ENCODE data around the gene DNAJC18. TPM values are rescaled to one million over a fixed set of nuclear protein-coding genes. Genes with fewer than 3 reads are reported as not detected.
A peak's percentile ranks its signal among the peaks of the same experiment; 100 is the strongest.
"Not testable (repeated sequence)": the region's sequence is repeated elsewhere in the genome, so short reads cannot be mapped to it uniquely, and the experiment has no call there.

DNAJC18 gene
- total and polyA plus RNA-seq, 5 donors = 5.6 to 24.9 (median 14.8) TPM

DNA sequence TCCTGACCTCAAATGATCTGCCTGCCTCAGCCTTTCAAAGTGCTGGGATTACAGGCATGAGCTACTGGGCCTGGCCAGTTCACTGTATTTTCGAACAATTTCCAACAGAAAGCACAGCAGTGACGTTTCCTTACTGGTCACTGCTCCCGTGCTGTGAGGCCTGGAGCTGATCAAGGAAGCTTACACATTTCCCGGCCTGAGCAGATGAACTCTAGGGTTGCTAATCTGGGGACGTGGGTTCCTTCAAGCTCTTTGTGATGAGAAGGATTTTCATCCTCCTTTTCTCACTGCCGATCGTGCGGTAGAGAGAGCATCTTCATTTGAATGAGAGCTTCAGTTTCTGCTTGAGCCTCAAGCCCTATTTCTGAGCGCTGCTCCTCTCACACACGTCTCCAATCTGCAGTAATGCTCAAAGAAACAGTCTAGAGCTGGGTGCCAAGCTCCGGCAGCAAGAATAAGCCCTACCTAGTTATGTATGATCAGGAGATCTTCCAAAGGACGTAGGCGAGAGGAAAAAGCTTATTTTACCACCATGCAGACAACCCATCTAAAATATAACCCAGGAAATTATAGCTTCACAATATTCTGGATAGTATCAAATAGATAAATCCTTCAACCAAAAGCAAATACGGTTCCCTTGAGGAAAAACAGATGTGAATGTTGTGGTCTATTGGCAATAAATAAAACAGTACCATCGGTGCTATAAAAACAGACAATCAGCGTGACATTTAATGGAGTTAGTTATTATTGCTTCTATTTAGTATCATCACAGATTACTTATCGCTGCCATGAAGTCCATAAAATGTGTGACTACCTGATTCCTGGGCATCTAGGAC lies 28.1 kb downstream of the DNAJC18 start:
- Histone ChIP-seq H3K9me3 (ENCODE audit: control insufficient read depth, low read length) (no peaks in the 10 kb centered on the region), H3K4me1 (ENCODE audit: control insufficient read depth, insufficient read depth, low read length) (peaks cover 5% of the 10 kb centered on the region), H3K27ac (ENCODE audit: low read length) (no peak overlapping the region), H3K27me3 (ENCODE audit: control insufficient read depth, insufficient read depth) (no peaks in the 10 kb centered on the region), H3K4me3 (ENCODE audit: low read length) (no peak overlapping the region)
- WGBS = 80% methylated on average over 17 of the region's 17 CpGs
- DNase-seq = no peak
- no peak for ATAC-seq
- intact Hi-C loops (cut with DNase I) = loop anchor here in 1 of 4 donors (10.0 kb wide), 1 partner anchor 354 kb away; no protein-coding TSS in a partner anchor

DNA sequence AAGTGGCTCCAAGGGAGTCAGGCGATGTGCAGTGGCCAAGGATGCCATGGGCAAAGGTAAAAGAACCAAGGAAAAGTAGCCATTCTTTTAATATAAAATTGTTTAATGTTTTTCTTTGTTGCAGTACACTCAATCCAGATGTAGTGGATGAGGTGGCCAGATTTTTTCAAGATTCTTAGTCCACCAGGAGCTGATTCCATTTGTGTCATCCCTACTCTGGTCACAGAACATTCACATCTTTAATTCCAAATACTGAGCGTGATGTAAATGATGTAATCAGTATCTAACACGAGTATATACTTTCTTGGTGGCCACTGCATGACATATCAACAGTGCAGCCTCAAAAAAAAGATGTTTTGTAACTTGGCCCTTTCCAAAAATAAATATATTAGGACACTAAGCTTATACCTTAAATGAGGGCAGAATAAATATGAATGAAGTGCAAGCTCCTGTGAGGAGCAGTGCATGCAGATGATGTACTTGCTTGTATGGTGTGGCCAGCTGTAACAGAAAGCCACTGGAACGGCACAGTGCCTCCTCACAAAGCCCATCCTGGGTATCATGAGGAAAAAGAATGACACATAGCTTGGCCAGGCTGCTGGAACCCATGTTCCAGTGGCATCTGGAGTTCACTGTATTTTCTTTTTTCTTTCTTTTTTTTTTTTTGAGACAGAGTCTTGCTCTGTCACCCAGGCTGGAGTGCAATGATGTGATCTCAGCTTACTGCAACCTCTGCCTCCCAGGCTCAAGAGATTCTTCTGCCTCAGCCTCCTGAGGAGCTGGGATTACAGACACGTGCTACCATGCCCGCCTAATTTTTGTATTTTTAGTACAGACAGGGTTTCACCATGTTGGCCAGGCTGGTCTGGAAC lies 29.0 kb downstream of the DNAJC18 start:
- Histone ChIP-seq H3K27ac (ENCODE audit: low read length) (peak overlapping the region; percentile 23), H3K9me3 (ENCODE audit: control insufficient read depth, low read length) (no peaks in the 10 kb centered on the region), H3K4me1 (ENCODE audit: control insufficient read depth, insufficient read depth, low read length) (peaks cover 2% of the 10 kb centered on the region), H3K27me3 (ENCODE audit: control insufficient read depth, insufficient read depth) (no peaks in the 10 kb centered on the region), H3K4me3 (ENCODE audit: low read length) (no peak overlapping the region)
- 58% methylated on average over 6 of the region's 6 CpGs for WGBS
- intact Hi-C loops (cut with DNase I) = loop anchor here in 1 of 4 donors (10.0 kb wide), 1 partner anchor 354 kb away; no protein-coding TSS in a partner anchor
- ATAC-seq (no peak), DNase-seq (no peak)

DNA sequence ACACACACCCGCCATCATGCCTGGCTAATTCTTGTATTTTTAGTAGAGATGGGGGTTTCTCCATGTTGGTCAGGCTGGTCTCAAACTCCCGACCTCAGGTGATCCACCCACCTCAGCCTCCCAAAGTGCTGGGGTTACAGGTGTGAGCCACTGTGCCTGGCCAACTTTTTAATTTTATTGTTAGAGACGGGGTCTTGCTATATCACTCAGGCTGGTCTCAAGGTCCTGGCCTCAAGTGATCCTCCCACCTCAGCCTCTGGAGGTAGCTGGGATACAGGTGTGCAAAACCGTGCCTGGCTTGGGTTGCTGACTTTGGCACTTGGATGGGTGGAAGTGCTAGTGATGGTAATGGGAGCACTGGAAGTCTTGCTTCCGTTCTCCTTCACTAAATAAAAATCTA lies 30.2 kb downstream of the DNAJC18 start:
- intact Hi-C loops (cut with DNase I); H3K9me3 ChIP-seq (ENCODE audit: control insufficient read depth, low read length); H3K4me1 ChIP-seq (ENCODE audit: control insufficient read depth, insufficient read depth, low read length); H3K4me3 ChIP-seq (ENCODE audit: low read length); H3K27ac ChIP-seq (ENCODE audit: low read length); H3K27me3 ChIP-seq (ENCODE audit: control insufficient read depth, insufficient read depth); ATAC-seq; DNase-seq: not testable (repeated sequence)
- WGBS = 88% methylated on average over 5 of the region's 5 CpGs

DNA sequence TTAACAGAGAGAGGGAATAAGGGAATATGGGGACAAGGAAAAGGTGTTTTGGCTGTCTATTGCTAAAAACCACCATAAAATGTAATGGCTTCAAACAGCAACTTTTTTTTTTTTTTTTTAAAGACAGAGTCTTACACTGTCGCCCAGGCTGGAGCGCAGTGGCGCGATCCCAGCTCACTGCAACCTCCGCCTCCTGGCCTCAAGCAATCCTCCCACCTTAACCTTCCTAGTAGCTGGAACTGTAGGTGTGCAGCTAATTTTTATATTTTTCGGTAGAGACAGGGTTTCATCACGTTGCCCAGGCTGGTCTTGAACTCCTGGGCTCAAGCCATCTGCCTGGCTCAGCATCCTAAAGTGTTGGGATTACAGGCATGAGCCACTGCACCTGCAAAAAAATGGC lies 31.1 kb downstream of the DNAJC18 start:
- Histone ChIP-seq H3K27ac (ENCODE audit: low read length) (no peak overlapping the region), H3K4me3 (ENCODE audit: low read length) (no peak overlapping the region), H3K4me1 (ENCODE audit: control insufficient read depth, insufficient read depth, low read length) (no peaks in the 10 kb centered on the region), H3K9me3 (ENCODE audit: control insufficient read depth, low read length) (no peaks in the 10 kb centered on the region), H3K27me3 (ENCODE audit: control insufficient read depth, insufficient read depth) (no peaks in the 10 kb centered on the region)
- no peak for ATAC-seq
- WGBS = 91% methylated on average over 7 of the region's 7 CpGs
- DNase-seq = no peak
- intact Hi-C loops (cut with DNase I) = no loop called here

DNA sequence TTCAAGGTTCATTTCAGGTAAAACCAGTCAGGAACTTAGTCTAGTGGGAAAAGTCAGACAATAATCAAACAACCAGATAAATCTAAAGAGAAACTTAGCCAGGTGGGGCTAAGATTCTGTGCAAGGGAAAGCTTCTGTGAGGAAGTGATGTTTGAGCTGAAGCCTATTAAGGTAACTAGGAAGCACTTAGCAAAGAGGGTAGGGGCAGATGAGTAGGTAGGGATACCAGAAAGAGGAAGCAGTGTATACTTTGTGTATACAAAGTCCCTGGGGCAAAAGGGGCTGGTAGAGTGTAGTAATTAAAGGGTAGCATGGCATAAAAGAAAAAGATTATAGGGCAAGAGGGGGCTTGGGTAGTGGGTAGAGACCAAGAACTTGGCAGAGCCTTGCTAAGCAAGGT lies 31.8 kb downstream of the DNAJC18 start:
- no peaks in the 10 kb centered on the region for H3K4me1 ChIP-seq (ENCODE audit: control insufficient read depth, insufficient read depth, low read length)
- ATAC-seq (no peak), DNase-seq (no peak)
- no peaks in the 10 kb centered on the region for H3K9me3 ChIP-seq (ENCODE audit: control insufficient read depth, low read length)
- intact Hi-C loops (cut with DNase I) = no loop called here
- no peaks in the 10 kb centered on the region for H3K27me3 ChIP-seq (ENCODE audit: control insufficient read depth, insufficient read depth)
- H3K4me3 ChIP-seq (ENCODE audit: low read length) = no peak overlapping the region
- no peak overlapping the region for H3K27ac ChIP-seq (ENCODE audit: low read length)

DNA sequence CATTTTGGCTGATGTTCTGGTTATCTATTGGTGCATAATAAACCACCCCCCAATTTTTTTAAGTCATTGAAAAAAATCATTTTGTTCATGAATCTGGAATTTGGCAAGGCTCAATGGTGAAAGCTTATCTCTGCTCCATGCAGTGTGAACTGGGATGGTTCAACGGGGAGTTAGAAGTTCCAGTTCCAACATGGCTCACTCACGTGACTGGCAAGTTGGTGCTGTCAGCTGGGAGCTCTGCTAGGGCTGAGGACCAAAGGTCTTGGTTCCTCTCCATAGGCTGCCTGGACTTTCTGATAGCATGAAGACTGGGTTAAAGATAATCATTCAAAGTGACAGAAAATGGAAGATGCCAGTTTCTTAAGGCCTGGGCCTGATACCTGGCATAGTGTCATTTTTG lies 32.4 kb downstream of the DNAJC18 start:
- DNase-seq (no peak), ATAC-seq (no peak)
- Histone ChIP-seq H3K4me1 (ENCODE audit: control insufficient read depth, insufficient read depth, low read length) (no peaks in the 10 kb centered on the region), H3K27me3 (ENCODE audit: control insufficient read depth, insufficient read depth) (no peaks in the 10 kb centered on the region), H3K27ac (ENCODE audit: low read length) (no peak overlapping the region), H3K9me3 (ENCODE audit: control insufficient read depth, low read length) (no peaks in the 10 kb centered on the region), H3K4me3 (ENCODE audit: low read length) (no peak overlapping the region)
- 35% methylated on average over 2 of the region's 2 CpGs for whole genome bisulfite sequencing
- intact Hi-C loops (cut with DNase I) = no loop called here

DNA sequence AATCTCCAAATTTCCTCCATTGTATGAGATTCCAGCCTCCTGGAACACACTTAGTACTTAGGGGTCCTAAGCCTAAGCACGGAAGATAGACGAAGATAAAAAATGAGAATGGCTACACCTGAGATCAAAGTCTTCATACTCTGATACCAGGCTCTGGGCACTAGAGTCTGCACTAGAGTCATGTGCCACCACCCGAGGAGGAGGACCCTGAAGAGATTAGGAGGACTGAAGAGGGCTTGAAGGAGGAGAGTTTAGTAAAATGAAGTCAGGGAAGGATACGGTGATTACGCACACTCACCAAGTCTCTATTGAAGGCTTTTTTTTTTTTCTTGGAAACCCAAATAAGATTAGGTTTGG lies 34.9 kb downstream of the DNAJC18 start:
- Histone ChIP-seq H3K27ac (ENCODE audit: low read length) (peak overlapping the region; percentile 90), H3K4me3 (ENCODE audit: low read length) (peak overlapping the region; percentile 15), H3K4me1 (ENCODE audit: control insufficient read depth, insufficient read depth, low read length) (no peaks in the 10 kb centered on the region), H3K9me3 (ENCODE audit: control insufficient read depth, low read length) (no peaks in the 10 kb centered on the region), H3K27me3 (ENCODE audit: control insufficient read depth, insufficient read depth) (no peaks in the 10 kb centered on the region)
- WGBS = 53% methylated on average over 5 of the region's 5 CpGs
- no peak for DNase-seq
- intact Hi-C loops (cut with DNase I) = no loop called here
- no peak for ATAC-seq

DNA sequence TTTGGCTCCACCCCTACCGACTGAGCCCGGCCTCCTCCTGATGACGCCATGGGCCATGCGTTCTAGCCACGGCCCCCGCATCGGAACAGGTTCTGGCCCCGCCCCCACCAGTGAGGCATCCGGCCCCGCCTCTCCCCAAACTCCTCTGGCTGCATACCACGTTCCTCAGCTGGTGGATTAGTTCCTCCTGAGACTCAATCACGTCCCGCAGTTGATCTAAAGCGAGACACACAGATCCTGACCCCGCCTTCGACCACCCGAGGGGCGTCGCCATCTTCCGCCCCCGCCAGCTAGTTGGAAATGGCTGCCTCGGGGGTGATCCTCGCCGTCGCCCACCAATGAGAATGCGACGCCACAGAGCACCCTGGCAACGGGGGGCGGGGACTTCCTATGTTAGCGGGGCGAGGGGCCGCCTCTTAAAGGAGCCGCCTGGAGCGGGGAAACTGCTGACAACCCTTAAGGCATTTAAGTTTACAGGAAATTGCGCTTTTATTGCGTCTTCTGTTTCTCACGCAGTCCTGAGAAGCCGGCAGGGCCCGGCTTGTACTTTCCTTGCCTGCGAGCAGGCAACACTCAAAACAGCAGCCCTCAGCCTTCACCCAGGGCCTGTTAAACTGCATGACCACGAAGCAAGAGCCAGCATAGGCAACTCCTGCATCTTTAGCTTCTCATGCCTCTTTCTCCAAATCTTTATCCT lies 35.4 kb downstream of the DNAJC18 start, which contains the start of gene SPATA24:
Gene SPATA24 (minus strand): TSS at position 303 of the 697 bp plus-strand sequence. CDS start 29 bp downstream, at position 274.
- Histone ChIP-seq H3K9me3 (ENCODE audit: control insufficient read depth, low read length) (no peaks in the 10 kb centered on the region), H3K4me3 (ENCODE audit: low read length) (peak within 1 kb of the TSS; percentile 41), H3K27ac (ENCODE audit: low read length) (peak within 1 kb of the TSS; percentile 92), H3K27me3 (ENCODE audit: control insufficient read depth, insufficient read depth) (no peaks in the 10 kb centered on the region), H3K4me1 (ENCODE audit: control insufficient read depth, insufficient read depth, low read length) (no peaks in the 10 kb centered on the region)
- peak; percentile 98 to 100 (median 99) for DNase-seq
- under 1% methylated on average over 41 of the region's 41 CpGs for WGBS
- peak; percentile 96 for ATAC-seq
- intact Hi-C loops (cut with DNase I) = no loop called here

DNA sequence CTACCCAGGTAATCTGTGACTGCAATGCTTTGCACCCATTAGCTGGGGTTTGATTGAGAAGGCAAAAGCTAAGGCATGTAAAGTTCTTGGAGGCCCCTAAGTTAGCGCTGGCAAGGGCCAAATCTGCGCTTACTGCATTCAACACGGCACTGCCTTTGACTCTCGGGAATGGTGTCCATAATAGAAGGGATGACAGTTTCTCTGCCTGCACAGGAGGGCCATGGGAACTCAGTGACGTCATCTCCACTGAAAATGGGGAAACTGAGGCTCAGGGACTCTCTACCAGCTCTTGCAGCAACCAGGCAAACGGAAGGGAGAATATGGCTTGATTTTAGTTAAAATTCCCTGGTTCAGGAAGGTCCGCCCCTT lies 35.9 kb downstream of the DNAJC18 start:
- no peak for DNase-seq
- ATAC-seq = no peak
- Histone ChIP-seq H3K9me3 (ENCODE audit: control insufficient read depth, low read length) (no peaks in the 10 kb centered on the region), H3K27ac (ENCODE audit: low read length) (peak overlapping the region; percentile 92), H3K4me1 (ENCODE audit: control insufficient read depth, insufficient read depth, low read length) (no peaks in the 10 kb centered on the region), H3K4me3 (ENCODE audit: low read length) (peak overlapping the region; percentile 41), H3K27me3 (ENCODE audit: control insufficient read depth, insufficient read depth) (no peaks in the 10 kb centered on the region)
- 16% methylated on average over 7 of the region's 7 CpGs for WGBS
- intact Hi-C loops (cut with DNase I) = no loop called here

DNA sequence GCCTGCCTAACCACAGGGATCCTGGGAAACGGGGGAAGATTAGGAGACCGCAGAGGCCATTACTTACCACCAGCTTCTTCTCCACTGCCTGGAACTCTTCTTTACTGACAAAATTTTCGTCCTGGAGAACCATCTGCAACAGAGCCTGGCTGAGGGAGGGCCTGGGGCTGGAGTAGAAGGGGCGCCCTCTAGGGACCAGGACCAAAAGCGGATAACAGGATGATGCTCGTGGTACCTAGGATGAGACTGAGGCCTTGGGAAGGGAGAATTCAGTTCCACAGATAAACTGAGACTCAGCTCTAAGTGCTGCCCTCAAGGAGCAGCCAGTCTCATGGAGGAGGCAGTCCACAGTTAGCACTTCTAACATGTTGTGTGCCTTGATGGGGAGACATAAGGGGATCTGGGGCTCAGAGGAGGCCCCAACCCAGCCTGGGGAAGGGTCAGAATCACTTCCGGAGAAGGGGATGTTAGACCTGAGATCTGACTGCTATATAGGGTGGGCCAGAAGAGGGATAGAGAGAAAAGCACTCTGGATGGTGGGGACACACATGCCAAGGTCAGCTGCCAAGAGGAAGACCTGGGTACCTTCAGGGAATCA lies 36.7 kb downstream of the DNAJC18 start:
- intact Hi-C loops (cut with DNase I) = no loop called here
- H3K27me3 ChIP-seq (ENCODE audit: control insufficient read depth, insufficient read depth) = no peaks in the 10 kb centered on the region
- WGBS = 72% methylated on average over 7 of the region's 7 CpGs
- no peak for DNase-seq
- no peak for ATAC-seq
- no peak overlapping the region for H3K4me3 ChIP-seq (ENCODE audit: low read length)
- H3K27ac ChIP-seq (ENCODE audit: low read length) = no peak overlapping the region
- H3K4me1 ChIP-seq (ENCODE audit: control insufficient read depth, insufficient read depth, low read length) = no peaks in the 10 kb centered on the region
- no peaks in the 10 kb centered on the region for H3K9me3 ChIP-seq (ENCODE audit: control insufficient read depth, low read length)
